ENCODE results near the gene FAM81B.

Gene FAM81B

GRCh38 chr5:95403996-95404395 lies 12.8 kb downstream of the FAM81B start:
- DNase-seq (ENCODE audit: low spot score), result no peak

GRCh38 chr5:95406426-95407090 lies 15.4 kb downstream of the FAM81B start:
- no peak for DNase-seq (ENCODE audit: low spot score)

- DNase-seq (ENCODE audit: low spot score), result no peak
These were observed 19.1 kb downstream of the FAM81B start for GRCh38 chr5:95410279-95410678.

GRCh38 chr5:95411474-95411873 lies 20.3 kb downstream of the FAM81B start:
- no peak for DNase-seq (ENCODE audit: low spot score)

- no peak for DNase-seq (ENCODE audit: low spot score)
These were observed 23.3 kb downstream of the FAM81B start for GRCh38 chr5:95414451-95414850.

- DNase-seq (ENCODE audit: low spot score), result no peak
These were observed 26.8 kb downstream of the FAM81B start for GRCh38 chr5:95417971-95418370.

- DNase-seq (ENCODE audit: low spot score), result no peak
These were observed 31.7 kb downstream of the FAM81B start for GRCh38 chr5:95422838-95423237.

GRCh38 chr5:95424016-95424415 lies 32.9 kb downstream of the FAM81B start:
- no peak for DNase-seq (ENCODE audit: low spot score)

GRCh38 chr5:95424526-95424925 lies 33.4 kb downstream of the FAM81B start:
- no peak for DNase-seq (ENCODE audit: low spot score)

GRCh38 chr5:95426227-95426626 lies 35.1 kb downstream of the FAM81B start:
- no peak for DNase-seq (ENCODE audit: low spot score)

- no peak for DNase-seq (ENCODE audit: low spot score)
These were observed 41.6 kb downstream of the FAM81B start for GRCh38 chr5:95432779-95433178.

- no peak for DNase-seq (ENCODE audit: low spot score)
These were observed 48.8 kb downstream of the FAM81B start for GRCh38 chr5:95439801-95440493.

GRCh38 chr5:95440825-95441224 lies 49.7 kb downstream of the FAM81B start:
- DNase-seq (ENCODE audit: low spot score), result no peak

GRCh38 chr5:95441636-95442035 lies 50.5 kb downstream of the FAM81B start:
- DNase-seq (ENCODE audit: low spot score), result no peak

GRCh38 chr5:95445442-95445841 lies 54.3 kb downstream of the FAM81B start:
- DNase-seq (ENCODE audit: low spot score), result no peak

GRCh38 chr5:95445995-95446394 lies 54.8 kb downstream of the FAM81B start:
- no peak for DNase-seq (ENCODE audit: low spot score)

GRCh38 chr5:95446560-95447221 lies 55.5 kb downstream of the FAM81B start:
- no peak for DNase-seq (ENCODE audit: low spot score)

GRCh38 chr5:95447961-95448360 lies 56.8 kb downstream of the FAM81B start:
- no peak for DNase-seq (ENCODE audit: low spot score)

- no peak for DNase-seq (ENCODE audit: low spot score)
These were observed 57.6 kb downstream of the FAM81B start for GRCh38 chr5:95448789-95449188.

- DNase-seq (ENCODE audit: low spot score), result no peak
These were observed 58.3 kb downstream of the FAM81B start for GRCh38 chr5:95449460-95449859.

- no peak for DNase-seq (ENCODE audit: low spot score)
These were observed 63.4 kb downstream of the FAM81B start for GRCh38 chr5:95454536-95454935.

- DNase-seq (ENCODE audit: low spot score), result no peak
These were observed 69.5 kb downstream of the FAM81B start for GRCh38 chr5:95460665-95461064.

GRCh38 chr5:95471487-95471886 lies 80.3 kb downstream of the FAM81B start:
- no peak for DNase-seq (ENCODE audit: low spot score)
